Putamen (tissue), 1 donor: ENCODE data around the gene CADPS2.

Source experiments
- DNase-seq: peaks from one replicate; pipeline ENCODE4 v3.0.0-alpha.2; 2016; ENCODE audit warnings: low spot score

CADPS2 gene

DNA sequence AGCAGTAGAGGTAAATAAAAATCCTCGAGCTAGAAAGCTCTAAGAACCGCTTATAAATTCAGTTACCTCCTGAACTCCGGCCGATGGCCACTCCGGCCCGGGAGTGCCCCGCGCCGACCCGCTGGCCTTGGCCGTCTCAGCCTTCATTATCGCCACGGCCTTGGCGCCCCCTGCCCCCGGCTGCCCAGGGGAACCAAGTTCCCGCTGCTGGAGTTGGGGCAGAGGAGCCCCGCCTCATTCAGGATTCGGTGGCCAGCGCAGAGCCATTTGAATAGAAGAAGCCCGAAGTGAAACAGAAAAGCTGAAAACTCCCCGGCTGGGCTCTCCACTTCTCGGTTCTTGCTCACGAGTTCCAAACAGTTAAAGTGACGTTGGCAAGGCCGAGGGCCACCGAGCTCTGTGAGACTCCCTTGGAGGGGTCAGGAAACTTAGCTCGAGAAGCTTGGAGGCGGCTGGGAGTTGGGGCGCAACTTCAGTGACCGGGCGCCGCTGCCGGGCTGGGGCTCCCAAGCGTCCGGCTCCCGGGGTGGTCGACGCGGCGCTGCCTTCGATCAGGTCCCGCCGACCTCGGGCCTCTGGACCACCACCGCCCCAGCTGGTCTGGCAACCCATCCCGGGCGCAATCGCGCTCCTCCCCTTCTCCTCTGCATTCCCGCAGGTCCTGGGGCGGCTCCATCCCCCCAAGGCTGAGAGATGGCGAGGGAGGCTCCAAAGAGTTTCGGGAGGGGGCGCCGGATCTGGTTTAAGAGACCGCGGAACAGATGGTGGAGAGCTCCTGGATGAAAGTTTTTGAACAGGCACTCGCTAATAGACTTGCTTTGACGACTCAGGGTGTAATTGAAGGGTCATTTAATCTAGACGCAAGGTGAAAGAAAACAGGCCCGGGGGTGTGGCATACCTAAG, 575.9 kb downstream of the CADPS2 start:
- DNase-seq = no peak

DNA sequence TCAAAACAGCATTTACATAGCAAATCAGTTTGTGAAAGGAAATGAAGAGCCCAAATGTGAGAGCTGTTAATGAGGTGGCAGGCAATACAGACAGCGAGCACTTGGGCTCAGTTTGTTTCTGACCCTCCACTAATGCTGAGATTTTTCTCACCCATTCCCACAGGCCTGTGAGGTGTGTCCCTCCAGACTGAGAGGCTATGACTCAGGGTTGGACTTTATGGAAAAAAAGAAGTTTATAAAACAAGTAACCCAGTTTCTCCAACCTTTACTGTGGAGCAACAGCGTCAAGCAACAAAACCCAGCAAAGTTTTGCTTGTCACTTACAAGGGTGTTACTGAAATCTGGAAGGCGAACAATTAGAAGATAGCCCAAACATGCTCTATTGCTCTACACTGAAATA, 576.8 kb downstream of the CADPS2 start:
- DNase-seq = no peak

DNA sequence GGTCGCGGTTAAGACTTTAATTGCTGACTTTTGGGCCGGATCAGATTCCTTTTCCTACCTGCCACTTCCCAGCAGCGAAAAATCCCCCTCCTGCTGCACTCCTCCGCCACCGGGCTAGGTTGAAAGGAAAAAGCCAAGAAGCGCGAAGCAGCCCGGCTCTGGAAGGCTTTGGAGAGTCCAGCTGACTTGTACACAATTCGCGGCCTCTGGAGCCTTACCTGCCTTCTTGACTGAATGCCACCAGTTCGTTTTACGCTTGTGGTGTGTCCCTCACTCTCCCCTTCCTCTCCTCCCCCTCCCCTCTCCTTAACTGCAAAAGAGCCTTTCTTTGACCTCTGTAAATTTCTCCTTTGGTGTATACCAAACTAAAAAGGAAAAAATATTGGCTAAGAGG, 579.0 kb downstream of the CADPS2 start:
- DNase-seq = no peak

DNA sequence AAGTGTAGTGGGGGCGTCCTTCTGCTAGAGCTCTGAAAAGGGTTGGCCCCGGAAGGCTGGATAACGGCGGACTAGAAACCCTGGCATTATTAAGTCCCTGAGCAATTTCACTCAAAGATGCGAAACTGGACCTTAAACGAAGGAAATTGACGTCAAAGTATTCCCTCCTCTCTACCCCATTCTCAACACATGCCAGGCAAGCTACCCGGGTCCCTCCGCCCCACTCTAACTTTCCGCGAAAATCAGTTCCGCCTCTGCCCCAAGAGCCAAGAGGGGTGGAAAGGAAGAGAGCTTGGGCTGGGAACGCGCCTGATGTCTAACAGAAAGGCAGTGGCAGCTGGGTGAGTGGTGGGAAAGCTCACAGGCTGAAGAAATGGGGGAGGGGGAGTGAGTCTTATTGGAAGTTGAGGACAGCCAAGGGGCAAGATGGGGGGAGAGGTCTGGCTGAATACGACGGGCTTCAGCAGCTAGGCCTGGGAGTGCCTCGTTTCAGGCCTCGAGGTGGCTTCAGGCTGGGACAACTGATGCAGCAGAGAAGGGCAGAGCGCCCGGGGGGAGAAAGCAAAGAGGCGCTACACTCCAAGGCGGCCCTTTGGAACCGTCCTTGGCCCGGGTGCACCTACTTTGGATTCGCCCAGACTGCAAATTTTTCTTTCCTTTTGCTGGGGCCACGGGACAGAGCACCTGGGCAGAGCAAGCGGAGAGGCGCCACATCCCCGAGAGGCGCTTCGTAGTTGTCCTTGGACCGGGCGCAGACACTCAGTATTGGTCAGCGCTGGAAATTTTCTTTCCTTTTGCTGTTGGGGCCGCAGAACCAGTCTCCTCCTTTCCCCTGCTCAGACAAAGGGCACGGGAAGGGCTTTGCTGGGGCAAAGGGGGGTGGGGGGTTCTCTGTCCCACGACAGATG, 579.7 kb downstream of the CADPS2 start:
- no peak for DNase-seq

DNA sequence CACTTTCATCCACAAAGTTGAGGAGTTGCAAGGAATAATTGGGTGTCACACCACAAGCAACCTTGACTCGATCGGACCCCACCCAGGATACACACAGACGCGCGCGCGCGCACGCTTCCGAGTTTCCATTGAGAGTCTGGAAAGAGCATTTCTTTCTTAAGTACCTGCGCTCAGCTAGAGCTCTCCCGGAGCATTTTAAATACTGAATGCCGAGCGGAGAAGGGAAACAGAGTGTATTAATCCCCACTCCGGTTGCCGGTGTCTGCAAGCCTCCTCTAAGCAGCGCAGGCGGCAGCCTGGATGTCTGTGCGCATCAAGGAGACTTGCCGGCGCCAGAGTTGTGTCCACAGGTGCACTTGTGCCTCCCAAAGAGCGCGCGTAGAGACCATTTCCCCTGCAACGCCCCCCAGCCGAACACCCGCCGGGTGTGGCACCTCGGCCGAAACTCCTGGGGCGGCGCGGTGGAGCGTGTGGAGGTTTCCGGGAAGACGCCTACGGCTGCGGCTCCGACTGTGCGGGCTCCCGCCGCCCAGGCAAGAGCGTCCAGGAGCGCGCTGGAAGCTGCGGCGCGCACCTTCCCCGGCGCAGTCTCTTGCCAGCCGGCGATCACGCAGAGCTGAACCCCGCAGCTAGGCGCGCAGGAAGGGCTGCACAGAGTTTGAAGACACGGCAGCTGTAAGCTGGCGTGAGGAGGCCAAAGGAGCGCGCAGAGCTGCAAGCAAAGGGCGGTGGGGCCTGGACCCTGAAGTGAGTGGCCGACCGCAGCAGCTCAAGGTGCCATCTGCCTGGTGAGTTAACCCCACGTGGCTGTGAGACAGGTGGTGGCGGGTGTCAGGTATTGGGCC, 580.6 kb downstream of the CADPS2 start:
- no peak for DNase-seq

DNA sequence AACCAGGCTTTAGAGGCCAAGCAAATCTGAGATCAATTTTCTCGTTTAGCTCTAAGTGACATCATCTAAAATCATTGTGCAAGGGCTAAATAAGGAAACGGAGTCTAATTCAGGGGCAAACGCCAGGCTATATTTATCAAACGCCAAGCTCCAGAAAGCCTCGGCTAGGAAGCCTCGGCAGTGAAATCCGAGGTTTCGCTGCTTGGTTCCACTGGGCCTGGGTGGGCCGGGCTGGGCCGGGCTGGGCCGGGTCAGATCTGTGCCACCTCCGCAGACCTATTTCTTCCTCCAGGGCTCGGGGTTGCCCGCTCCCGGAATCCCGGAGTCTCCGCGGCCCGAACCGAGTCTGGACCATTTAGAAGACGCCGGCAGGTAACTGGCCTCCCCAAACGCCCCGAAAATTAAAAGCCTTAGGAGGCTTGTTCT, 581.3 kb downstream of the CADPS2 start:
- DNase-seq = no peak

DNA sequence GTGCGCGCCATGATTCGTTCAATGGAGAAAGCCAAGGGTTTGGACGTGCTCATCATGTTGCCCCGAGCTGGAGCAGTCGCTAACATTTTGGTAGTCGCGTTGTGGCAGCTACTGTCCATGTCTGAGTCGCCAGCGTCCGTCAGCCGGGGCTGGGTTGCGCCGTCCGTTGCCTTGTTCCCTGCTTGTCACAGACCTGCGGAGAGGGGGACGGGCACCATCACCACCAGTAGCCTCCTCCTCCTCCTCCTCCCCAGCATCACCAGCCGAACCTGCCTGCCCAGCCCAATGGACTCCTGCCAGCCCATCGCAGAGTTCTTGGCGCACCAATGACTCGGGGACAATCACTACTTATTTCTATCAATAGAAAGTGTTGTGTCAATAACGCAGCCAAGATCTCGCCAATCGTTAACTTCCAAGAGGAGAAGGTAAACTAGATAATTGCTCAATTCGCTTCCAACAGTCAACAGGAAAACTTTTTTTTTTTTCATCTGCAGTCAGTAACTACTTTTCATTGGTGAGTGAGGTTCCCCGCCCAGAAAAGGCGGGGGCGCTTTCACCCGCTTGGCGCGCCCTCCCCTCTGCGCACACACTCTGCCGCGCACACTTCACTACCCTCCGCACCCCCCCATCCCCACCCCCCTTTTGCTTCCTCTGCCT, 581.8 kb downstream of the CADPS2 start, which contains the start of gene FEZF1:
FEZF1 (minus strand) TSS at position 432 of the 657 bp plus-strand sequence; CDS start at position 119, 313 bp downstream.
- no peak for DNase-seq

DNA sequence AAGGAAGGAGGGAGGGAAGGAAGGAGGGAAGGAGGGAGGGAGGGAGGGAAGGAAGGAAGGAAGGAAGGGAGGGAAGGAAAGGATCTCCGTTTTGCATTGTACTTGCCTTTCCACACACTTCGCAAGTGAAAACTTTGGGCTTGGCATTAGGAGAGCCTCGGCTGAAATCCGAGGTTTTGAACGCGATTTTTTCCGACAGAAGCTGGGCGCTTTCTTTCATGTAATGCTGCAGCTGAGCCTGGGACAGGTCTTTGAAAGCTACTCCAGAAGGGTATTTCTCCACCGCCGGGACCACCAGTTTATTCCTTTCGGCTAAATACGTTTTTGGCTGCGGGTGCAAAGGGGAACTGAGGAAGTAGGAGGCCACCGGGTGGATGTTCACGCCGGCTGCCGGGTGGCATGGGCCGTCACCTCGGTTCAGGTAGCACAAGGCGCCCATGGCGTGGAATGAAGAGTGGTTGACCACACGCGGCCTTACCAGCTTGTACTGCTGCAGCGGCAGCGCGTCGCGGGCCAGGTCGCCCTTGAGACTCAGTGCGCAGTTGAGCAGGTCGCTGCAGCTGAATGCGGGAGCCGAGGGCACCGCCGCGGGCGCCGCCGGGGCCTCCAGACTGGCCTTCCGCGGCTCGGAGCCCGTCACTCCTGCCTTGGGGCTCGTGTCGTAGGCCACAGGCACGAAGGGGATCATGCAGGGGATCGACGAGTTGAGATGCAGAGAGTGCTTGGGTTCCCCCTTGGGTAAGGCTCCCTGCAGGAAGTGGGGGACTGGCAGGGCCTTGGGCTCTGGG, 582.5 kb downstream of the CADPS2 start:
- DNase-seq = no peak

DNA sequence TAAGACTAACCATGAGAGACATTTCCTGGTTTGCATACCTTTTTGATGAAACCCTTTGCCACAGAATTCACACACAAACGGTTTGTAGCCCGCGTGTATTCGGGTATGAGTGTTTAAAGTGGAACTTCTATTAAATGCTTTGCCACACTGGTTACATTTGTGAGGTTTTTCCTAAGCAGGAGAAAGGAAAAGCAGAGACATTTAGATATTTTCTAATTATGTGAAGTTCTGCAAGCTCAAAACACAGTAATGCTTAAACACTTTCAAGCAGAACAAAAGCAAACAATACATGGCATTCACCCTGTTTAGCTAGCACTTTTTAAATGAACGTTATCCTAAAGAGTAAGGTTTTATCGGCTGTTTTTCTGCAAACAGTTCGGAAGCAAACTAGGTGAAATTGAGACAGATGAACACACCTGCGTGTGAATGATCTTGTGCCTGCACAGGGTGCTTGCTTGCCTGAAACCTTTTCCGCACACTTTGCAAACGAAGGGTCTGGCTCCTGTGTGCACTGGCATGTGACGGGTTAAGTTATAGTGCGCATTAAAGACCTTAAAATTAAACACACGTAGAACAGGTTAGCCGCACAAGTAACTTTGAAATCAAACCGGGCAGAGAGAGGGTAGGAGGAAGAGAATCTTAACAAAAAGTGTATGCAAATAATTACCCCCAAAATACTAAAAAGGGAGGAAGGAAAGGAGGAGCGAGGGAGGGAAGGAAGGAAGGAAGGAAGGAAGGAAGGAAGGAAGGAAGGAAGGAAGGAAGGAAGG, 583.3 kb downstream of the CADPS2 start:
- no peak for DNase-seq

DNA sequence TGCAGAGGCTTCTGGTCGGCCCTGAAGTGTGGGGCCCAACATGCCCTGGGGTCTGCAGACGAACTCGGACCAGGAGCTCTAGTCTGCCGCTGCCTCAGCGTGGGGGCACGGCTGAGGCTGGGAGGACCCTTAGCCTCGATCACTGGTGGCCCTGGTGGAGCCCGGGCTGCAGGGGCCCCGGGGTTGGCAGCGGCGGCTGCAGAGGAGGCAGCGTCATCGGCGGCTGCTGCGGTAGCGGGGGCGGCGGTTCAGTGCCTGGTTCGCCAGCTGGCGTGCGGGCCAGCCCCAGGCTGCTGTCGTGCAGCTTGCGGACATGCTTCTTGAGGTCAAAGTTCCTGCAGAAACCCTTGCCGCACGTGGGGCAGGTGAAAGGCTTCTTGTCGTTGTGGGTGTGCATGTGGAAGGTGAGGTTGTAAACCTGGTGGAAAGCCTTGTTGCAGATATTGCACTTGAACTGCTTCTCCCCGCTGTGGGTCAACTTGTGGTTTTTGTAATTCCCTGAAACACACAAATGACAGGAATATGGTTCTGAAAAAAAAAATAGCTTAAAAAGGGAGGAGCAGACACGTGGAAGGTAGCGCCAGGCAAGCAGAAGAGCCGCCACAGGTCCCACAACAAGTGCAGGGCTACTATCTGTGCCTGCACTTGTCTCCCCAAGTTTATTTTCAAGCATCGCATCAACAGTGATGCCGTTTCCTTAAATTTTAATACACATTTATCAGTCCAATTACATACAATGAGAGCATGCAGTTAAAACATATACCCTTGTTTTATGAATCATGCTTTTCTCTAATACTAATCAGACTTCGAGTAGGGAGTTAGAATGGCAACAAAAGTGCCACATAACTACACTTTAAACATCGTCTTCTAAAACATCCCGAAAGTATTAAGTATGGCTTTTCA, 584.2 kb downstream of the CADPS2 start:
- no peak for DNase-seq

DNA sequence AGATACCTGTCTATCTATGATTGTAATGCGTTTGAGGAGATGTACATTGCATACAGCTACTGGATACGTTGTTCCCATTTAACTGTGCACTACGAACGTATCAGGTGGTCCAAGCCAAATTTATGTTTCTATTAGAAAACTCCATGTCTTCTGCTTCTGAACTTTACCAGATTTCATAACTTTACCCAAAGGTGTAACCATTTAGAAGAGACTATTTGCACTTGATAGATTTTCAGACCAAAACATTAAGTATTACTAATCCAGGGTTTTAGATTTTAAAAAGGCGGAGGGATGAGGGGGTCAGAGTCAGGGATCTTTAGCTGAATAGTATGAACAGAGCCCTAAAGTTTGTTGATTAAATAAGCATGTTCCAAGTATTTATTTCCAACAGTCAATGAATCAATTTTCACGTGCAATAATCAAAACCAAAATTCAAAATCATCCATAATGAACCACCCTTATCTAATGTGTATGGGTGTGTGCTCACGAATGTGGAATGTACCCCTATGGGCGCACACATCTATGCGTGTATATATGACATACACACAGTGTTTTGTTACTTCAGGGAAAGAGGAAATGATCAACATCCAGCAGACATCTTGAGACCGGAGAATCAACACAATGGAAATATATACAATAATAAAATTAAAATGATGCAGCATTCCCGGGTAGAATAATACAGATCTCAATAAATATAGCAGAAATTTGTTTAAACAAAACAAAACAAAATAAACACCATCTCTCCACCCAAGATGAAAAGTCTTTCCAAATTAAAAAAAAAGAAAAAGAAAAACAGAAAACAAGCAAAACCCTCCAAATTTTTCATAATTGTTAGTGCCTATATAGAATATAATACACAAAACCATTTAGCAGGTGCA, 585.1 kb downstream of the CADPS2 start:
- DNase-seq = no peak

DNA sequence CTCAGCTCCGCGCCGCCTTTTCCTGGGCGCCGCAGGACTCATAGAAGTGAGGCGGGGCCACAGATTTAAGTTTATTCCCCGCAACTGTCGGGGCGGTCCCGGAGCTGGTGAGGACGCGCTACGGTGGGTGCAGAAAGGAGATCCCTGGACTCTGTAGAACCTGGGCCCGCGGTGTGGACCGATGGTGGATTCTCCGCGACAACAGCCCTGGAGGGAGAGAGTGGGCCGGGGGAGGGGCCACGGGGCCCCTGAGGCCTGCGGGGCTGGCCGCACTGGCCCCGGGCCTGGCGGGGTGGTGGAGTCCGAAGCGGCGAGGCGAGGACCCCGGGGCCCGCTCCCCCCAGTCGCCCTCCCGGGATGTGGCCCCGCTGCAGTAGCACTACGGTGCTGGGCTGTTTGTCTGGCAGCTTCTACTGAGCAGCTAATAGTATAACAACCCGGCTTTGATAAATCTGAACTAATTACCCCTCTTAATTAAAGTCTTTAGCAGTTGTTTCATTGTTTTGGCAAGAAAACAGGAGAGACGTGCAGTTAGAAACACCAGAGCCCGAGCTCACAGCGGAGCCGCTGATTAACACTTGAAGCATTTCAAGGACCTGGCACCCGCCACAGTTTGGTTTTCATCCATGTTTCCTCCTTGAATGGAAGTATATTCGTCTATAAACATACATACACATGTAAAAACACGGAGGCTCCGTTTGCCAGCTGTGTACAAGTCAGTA, 585.9 kb downstream of the CADPS2 start:
- DNase-seq = no peak

DNA sequence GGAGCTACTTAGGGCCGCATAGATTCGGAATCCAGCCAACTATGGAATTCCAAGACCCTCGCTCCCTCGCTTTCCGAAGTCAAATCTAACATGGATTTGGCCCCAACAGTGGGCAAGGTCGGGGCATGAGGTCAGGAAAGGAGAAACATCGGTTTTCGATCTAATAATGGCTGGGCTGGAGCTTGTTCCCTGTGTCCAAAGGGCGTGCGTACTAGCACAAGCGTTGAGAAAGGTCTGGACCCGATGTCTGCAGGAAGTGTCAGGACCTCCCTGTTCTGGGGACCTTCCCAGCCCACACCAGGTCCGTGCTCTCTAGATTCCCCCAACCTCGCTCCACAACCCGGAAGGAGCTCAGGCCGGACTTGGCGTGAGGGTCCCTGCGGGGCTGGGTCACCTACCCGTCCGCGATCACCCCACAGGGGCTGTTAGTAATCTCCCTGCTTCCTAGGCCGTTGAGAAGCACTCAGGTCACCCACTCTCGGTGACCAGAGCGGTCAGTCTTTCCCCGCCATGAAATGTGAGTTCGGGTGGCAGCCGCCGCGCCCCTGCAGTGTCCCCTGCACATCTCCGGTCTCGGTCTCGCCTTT, 586.5 kb downstream of the CADPS2 start:
- DNase-seq = no peak

DNA sequence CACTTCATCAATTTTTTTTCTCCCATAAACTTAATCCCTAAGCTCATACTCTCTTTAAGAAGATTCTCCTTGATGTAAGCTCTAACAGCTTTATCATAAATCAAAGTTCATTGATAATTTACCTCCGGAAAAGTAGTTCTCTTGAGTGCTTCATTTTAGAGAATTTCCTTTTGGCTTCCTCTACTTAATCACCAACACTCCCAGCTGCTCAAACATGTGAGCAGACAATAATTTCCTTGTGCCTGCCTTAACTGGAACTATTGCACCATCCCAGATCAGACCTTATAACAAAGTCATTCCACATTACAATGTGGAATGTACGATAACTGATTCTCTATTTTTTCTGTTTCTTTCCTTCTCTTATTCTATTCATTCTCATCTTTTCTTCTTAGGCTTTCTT, 587.6 kb downstream of the CADPS2 start:
- DNase-seq = no peak

DNA sequence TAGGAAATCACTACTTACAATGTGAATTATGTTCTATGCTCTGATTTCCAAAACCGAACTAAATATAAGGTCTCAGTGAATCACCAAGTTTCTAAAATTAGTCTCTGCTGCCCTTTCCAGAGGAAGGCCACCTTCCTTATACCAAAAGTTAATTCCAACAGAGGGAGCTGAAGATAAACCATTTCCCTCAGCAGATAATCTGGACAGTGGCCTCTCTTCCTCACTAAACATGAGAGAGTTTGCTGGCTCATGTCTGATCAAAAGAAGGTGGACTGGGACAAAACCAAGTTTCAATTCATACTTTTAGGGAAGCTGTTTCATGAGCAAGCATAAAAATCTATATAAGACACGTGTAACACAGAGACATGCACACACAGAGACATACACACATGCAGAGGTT, 588.1 kb downstream of the CADPS2 start:
- no peak for DNase-seq

DNA sequence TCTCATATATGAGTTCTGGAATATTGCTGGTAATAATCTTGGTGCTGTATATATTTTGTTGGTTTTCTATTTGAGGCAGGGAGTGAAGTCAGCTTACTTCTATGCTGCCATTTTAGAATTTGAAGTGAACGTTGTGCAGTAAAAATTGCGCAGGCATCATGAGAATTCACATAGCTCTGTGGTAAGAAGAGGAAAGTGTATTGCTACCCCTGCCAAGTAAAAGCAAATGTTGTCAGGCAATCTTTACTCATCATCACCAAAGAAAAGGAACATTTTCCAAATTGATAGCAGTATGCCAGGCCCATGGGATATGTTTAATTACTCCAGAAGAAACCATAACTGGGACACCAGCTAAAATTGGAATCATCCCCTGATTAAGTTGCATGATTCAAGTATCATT, 595.1 kb downstream of the CADPS2 start:
- no peak for DNase-seq

DNA sequence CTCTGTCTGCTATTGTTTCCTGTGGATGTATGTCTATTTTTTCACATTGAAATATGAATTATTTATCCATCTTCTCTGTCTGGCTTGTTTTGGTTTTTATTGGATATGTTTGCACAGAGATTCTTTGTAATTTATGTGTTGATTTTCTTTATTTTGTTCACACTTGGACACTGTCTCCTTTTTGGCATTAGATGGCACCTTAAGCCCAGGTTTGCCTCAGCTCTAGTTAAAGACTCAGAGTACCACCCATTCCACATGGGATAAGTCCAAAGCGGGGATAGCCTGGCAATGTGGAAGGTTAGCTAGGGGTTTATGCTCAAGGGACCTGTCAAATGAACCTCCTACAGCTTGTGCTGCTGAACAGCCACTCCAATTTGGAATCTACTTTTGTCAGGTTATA, 595.8 kb downstream of the CADPS2 start:
- DNase-seq = no peak
